GM19099 (cell line): Measurements from ENCODE around the gene MAML2.

Experiments
- POLR2A ChIP-seq: IDR thresholded peaks from 3 replicates; pipeline ENCODE4 v1.6.1; 2011; ENCODE audit warnings: low read depth; ENCODE audit not compliant: insufficient read length; ENCODE audit errors: extremely low read depth

Gene MAML2

GRCh38 chr11:96103102-96103501 is 239.9 kb downstream of the MAML2 start:
- no peak for TF ChIP-seq POLR2A

- no peak for TF ChIP-seq POLR2A
Measured at GRCh38 chr11:96102664-96103078, 240.3 kb downstream of the MAML2 start.

GRCh38 chr11:96101146-96101545 is 241.8 kb downstream of the MAML2 start:
- no peak for TF ChIP-seq POLR2A

- TF ChIP-seq POLR2A = no peak
Measured at GRCh38 chr11:96098511-96099241, 244.3 kb downstream of the MAML2 start.

GRCh38 chr11:96097844-96098421 is 245.1 kb downstream of the MAML2 start:
- no peak for TF ChIP-seq POLR2A

GRCh38 chr11:96096360-96096759 is 246.6 kb downstream of the MAML2 start:
- no peak for TF ChIP-seq POLR2A

- TF ChIP-seq POLR2A = no peak
Measured at GRCh38 chr11:96095884-96096303, 247.1 kb downstream of the MAML2 start.

- TF ChIP-seq POLR2A = no peak
Measured at GRCh38 chr11:96094156-96094555, 248.8 kb downstream of the MAML2 start.

GRCh38 chr11:96092511-96092910 is 250.5 kb downstream of the MAML2 start:
- TF ChIP-seq POLR2A = no peak

GRCh38 chr11:96091476-96091875 is 251.5 kb downstream of the MAML2 start:
- TF ChIP-seq POLR2A = no peak

GRCh38 chr11:96090711-96091110 is 252.3 kb downstream of the MAML2 start:
- no peak for TF ChIP-seq POLR2A

- TF ChIP-seq POLR2A = no peak
Measured at GRCh38 chr11:96088914-96089313, 254.1 kb downstream of the MAML2 start.

- no peak for TF ChIP-seq POLR2A
Measured at GRCh38 chr11:96086111-96086510, 256.9 kb downstream of the MAML2 start.

GRCh38 chr11:96085319-96085930 is 257.6 kb downstream of the MAML2 start:
- no peak for TF ChIP-seq POLR2A

- no peak for TF ChIP-seq POLR2A
Measured at GRCh38 chr11:96084610-96085318, 258.2 kb downstream of the MAML2 start.

- no peak for TF ChIP-seq POLR2A
Measured at GRCh38 chr11:96082936-96083335, 260.1 kb downstream of the MAML2 start.
